Measurements from ENCODE around the gene TNS3.

Gene TNS3

GRCh38 chr7:47377741-47378140 lies 204.2 kb downstream of the TNS3 start:
- TF ChIP-seq, protein P1, sequence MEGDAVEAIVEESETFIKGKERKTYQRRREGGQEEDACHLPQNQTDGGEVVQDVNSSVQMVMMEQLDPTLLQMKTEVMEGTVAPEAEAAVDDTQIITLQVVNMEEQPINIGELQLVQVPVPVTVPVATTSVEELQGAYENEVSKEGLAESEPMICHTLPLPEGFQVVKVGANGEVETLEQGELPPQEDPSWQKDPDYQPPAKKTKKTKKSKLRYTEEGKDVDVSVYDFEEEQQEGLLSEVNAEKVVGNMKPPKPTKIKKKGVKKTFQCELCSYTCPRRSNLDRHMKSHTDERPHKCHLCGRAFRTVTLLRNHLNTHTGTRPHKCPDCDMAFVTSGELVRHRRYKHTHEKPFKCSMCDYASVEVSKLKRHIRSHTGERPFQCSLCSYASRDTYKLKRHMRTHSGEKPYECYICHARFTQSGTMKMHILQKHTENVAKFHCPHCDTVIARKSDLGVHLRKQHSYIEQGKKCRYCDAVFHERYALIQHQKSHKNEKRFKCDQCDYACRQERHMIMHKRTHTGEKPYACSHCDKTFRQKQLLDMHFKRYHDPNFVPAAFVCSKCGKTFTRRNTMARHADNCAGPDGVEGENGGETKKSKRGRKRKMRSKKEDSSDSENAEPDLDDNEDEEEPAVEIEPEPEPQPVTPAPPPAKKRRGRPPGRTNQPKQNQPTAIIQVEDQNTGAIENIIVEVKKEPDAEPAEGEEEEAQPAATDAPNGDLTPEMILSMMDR (IDR thresholded peaks at IDR 0.05; ENCODE audit: insufficient read depth, missing control alignments), result no peak
- no peak for DNase-seq (ENCODE audit: insufficient read length, low spot score)
- no peak for FAIRE-seq

- FAIRE-seq (no peak), DNase-seq (ENCODE audit: insufficient read length, low spot score) (no peak)
- TF ChIP-seq, protein P1 (IDR thresholded peaks at IDR 0.05; ENCODE audit: insufficient read depth, missing control alignments), result no peak
These were observed 204.8 kb downstream of the TNS3 start for GRCh38 chr7:47376991-47377616.

GRCh38 chr7:47375121-47375938 lies 206.6 kb downstream of the TNS3 start:
- TF ChIP-seq, protein P1 (IDR thresholded peaks at IDR 0.05; ENCODE audit: insufficient read depth, missing control alignments), result no peak
- DNase-seq (ENCODE audit: insufficient read length, low spot score) (no peak), FAIRE-seq (no peak)

DNA sequence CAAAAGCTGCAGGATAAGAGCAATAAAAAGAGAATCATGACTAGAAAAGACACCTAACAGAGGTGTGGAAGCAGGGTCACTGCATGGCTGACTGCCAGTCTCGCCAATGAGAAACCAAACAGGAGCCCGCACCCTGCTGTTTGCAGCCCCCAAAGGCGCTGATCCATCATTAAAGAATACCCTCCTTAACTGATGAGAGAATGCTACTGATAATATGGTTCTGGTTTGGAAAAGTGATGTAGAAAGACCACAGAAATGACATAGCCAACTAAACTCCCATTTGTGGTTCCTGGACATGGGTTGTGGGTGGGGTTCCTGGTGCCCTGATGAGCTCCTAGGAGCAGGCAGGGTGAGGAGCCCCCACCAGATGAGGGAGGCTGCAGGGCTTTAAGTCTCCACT lies 207.4 kb downstream of the TNS3 start:
- DNase-seq (ENCODE audit: insufficient read length, low spot score) (no peak), FAIRE-seq (no peak)
- TF ChIP-seq, protein P1 (IDR thresholded peaks at IDR 0.05; ENCODE audit: insufficient read depth, missing control alignments), result no peak

DNA sequence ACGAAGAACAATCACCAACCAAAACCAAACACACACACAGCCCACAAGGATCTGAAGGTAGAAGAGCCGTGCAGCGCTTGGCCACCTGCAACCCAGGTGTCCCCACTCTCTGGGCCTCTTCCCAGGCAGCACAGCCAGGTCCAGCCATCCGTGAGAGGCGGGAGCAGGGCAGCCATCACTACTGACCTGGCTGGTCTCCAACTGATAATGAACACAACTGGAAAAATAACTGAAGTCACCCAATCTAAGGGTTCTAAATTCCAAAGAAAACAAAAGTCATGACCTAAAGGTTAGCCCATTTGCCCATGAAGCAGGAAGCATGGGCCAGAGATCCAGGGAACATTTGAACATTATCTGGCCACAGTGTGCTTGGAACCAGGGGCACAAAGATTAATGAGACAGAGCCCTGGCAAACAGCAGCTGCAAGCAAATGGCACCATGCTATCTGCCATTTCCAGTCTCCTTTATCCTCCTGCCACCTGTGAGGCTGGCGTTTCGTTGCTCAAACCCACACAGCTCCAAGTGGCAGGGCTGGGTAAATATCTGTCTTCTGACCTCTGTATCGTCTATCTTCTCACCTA lies 207.9 kb downstream of the TNS3 start:
- TF ChIP-seq, protein P1 (IDR thresholded peaks at IDR 0.05; ENCODE audit: insufficient read depth, missing control alignments), result no peak
- DNase-seq (ENCODE audit: insufficient read length, low spot score) (no peak), FAIRE-seq (no peak)

DNA sequence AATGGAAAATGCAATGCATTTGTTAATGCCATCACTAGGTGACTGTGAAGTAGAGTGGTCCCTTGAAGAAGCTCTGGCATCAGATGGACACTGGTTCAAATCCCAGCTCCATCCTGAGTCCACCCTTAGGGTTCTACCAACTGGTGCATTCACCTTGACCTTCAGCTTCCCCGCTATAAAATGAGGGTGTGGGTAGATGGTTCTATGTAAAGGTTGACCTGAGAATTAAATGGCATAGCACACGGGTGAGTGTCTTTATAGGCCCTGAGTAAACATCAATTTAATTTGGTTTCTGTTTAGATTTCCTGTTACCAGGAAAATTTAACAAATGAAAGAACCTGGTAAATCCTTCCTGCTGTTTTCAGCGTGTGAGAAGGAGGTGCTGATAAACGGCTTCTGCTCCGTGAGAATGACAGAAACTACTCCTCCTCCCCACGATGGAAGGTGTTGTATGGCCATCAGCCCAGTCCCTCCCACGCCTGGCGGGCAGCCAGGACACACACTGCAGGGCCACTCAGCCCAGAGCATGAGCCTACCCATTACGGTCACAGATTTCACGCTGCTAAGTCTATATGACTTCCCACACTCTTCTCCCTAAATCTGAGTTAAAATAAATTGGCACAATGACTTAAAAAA lies 210.1 kb downstream of the TNS3 start:
- no peak for FAIRE-seq
- no peak for DNase-seq (ENCODE audit: insufficient read length, low spot score)

More for the DNA sequence above, 210.1 kb downstream of the TNS3 start:
- TF ChIP-seq, protein P1 (IDR thresholded peaks at IDR 0.05; ENCODE audit: insufficient read depth, missing control alignments), result no peak

All from D721Med (cell line).